Stimulated activated CD8-positive, alpha-beta memory T cell treated with anti-CD3 and anti-CD28 coated beads, Interleukin-12 subunit alpha, Interleukin-12 subunit beta, amount 100 ng/mL, for 24 hours (primary cell): ENCODE measurements around the gene ALLC.
"Not testable (repeated sequence)": the region's sequence is repeated elsewhere in the genome, so short reads cannot be mapped to it uniquely, and the experiment has no call there.

Experiments
- DNase-seq: peaks from one replicate; pipeline ENCODE4 v3.0.0-alpha.2; 2020; ENCODE audit errors: extremely low read depth

The ALLC gene

GRCh38 chr2:3655871-3656761 lies 1.9 kb upstream of the ALLC start:
- no peak for DNase-seq

DNA sequence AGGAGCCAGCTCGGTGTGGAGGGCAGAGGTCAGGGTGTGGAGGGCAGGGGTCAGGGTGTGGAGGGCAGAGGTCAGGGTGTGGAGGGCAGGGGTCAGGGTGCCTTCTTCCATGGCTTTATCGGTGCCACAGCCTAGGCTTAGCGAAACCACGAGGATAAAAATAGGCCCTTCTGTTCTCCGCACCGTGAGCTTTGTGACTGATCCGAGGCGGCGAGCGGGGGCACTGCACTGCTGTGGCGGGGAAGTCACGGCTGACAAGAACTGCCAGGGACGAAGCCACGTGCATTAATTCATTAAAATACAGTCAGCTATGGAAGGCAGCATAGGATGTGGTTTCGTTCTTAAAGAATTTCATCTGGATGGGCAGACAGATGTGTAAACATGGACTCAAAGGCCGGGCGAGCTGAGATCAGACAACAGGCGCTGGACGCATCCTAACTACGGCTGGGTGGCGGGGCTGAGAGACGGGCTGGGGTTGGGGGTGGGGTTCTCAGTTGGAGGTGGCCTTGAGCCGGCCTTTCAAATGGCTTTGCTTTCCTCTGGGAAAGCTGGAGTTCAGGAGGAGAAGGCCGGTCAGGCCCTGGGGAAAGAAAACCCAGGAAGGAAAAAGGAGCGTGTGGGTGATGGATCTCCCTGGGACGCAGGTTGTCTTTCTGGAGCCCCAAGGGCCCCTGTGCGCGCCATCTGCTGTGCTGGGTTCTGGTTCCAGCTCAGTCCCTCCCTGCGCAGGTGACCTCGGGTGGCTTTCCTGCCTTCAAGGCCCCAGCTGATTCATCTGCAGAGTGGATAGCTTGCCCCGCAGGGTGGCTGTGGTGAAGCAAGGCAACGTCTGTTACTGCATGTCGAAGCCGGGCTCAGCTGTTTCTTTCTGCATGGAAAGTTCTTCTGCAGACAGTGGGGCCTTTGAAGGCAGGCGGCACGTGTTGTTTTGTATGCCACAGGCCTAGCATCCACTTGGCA lies 958 bp upstream of the ALLC start:
- DNase-seq, result no peak

DNA sequence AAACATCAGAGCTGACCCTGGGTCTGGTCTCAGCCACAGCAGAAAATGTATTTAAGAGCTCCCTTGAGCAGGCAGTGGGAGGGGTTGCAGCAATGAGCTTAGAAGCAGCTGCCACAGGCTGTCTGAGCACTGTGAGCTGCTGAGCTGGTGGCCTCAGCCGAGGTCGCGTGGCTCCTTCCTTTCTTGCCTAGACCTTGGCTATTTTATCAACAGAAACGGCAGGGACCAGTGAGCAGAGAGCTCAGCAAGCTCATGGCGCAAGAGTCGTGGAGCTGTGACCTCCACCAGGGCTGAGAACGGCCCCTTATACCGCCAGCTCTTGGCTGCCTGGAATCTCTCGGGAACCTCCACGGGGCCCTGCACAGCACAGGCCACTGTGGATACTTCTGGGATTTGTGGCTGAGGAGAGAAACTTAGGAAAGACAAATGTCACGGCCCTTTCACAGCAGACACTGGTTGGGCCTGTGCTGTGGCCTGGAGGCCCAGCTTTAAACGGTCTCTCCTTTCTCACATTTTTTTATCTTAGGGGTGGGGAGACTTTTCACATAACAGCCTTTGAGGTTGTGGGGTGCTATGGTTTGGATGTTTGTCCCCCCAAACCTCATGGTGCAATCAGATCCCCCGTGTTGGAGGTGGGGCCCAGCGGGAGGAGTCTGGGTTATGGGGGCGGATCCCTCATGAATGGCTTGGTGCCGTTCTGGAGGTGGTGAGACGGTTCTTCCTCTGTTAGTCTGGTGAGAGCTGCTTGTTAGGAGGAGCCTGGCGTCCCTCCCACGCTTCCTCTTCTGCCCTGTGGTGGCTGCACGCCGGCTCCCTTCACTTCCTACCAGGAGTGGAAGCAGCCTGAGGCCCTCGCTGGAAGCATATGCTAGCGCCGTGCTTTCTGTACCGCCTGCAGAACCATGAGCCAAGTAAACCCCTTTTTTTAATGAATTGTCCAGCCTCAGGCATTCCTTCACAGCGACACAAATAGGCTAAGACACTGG lies 1.7 kb downstream of the ALLC start:
- no peak for DNase-seq

DNA sequence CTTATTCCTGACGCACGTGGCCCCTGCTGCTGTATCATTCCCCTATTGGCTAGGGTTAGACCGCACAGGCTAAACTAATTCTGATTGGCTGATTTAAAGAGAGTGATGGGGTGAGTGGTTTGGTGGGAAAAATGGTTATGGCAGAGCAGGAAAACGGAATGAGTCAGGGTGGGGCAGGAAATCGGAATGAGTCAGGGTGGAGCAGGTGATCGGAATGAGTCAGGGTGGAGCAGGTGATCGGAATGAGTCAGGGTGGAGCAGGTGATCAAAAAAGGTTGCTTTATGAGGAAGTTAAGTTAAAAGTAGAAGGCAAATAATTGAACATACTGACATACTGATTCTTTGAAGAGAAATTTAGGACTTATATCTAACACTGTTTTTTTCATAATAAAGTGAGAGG lies 2.6 kb downstream of the ALLC start:
- DNase-seq, result not testable (repeated sequence)

- DNase-seq, result no peak
Measured at GRCh38 chr2:3661149-3661660, 3.2 kb downstream of the ALLC start.

- no peak for DNase-seq
Measured at GRCh38 chr2:3662239-3662638, 4.2 kb downstream of the ALLC start.

- no peak for DNase-seq
Measured at GRCh38 chr2:3664118-3664517, 6.1 kb downstream of the ALLC start.

DNA sequence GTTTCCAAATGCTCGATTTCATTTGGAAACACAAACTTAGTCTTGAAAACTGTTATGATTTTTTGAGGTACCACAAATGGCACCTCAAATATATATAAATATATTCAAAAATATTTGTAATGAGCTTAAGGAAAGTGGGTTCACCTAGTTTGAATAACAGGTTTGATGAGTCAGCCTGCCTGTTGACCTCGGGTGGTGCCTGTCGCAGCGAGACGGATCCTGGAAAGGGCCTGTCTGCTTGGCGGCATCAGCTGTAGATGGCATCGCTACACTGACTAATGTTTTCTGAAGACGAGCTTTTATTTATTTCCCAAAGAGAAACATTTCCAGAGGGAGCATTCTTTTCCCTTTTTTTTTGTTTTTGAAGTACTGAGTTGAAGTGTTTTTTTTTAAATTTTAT lies 6.9 kb downstream of the ALLC start:
- DNase-seq, result no peak

DNA sequence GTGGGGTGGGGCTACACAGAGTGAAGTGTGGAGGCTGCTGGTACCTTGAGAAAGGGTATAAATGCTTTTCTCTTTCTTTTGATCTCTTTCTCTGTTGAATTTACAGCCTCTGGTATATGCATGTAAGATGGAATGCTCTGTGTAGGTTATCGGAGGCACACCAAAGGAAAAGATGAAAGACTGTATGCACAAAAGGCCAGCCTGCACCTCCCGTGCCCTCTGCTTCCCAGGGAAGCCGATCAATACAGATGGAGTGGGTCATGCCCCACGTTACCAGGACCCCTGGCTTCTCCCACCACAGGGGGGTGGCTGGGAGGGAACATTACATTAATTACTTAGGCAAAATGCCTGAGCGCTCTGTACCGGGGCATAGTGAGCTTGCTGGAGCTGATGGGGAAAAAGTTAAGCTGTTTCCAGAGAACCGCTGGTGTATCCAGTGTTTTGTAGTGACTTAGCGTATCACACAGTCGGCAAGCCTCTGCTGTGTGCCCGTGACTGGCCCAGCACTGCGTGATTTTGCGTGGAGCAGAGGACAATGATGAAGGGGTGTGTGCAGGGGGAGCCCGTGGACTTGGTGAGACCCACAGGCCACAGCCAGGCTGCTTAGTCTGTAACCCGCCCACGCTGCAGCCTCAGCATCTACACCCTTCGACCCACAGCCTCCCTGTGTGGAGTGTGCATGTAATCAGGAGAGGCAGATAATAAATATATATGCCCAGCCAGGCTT lies 8.0 kb downstream of the ALLC start:
- DNase-seq, result no peak

DNA sequence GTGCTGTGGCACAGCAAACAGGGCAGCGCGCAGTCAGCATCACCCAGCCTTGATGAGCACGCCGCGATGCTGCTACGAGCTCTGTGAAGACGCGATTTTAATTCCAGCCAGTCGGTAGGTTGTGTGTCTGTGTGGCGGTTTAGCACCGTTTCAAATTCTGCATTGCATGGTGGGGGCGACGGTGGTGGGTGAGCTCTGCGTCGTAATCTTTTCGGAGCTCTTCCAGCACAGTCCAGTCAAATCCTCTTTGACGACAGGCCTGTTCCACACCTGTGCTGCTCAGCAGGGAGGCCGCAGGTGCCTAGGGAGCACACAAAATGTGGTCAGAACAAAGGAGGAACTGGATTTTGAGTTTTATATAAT lies 8.6 kb downstream of the ALLC start:
- no peak for DNase-seq

- DNase-seq, result no peak
Measured at GRCh38 chr2:3667151-3667631, 9.2 kb downstream of the ALLC start.

DNA sequence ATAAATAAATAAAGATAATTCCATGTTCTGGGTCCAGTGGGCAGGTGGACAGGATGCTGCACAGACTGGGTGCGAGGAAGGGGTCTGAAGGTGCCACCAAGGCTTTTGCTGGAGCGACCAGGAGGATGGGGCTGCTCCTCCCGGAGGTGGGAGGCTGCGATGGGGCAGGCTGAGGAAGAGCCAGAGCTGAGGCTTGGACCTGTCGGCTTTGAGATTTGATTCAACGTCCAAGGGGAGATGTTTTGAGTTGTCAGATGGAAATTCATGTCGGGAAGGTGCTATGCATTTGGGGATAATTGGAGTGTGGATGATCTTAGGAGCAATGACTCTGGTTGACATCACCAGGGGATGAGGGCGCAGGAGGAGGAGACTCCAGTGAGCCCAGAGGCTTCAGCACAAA lies 11.7 kb downstream of the ALLC start:
- DNase-seq, result no peak

DNA sequence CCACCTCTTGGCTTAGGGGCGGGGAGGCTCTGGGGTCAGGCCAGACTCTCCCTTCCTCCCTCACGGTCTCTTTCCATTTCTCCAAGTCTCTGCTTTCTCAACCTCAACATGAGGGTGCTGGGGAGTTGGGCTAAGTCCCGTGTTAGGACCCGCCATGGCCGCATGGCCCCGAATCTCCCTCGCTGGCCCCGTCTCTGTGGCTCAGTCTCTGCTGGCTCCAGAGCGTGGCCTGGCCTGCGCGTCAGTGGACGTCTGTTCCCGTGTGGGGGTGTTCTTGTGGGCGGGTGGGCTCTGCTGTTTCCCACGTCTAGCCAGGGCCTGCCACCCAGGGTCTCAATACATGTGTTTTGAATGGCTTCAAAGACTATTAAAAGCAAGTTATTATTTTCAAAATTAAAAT lies 12.4 kb downstream of the ALLC start:
- no peak for DNase-seq

DNA sequence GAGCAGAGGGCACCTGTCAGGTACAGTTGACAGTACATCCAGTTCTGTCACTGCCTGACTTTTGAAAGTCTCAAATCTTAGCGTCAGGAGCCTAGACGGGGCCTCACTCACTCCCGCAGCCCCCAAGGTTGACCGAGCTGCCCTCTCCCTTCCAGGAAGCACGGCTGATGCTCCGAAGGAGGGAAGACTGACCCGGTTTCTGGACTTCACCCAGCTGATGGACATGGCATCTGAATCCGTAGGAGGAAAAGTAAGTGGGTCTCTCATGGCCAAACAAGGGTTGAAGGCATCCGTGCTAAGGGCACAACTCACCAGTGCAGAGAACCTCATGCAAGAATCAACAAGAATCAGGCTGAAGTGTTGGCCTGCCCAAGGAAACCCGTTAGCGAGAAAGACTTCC lies 12.9 kb downstream of the ALLC start:
- DNase-seq, result no peak

DNA sequence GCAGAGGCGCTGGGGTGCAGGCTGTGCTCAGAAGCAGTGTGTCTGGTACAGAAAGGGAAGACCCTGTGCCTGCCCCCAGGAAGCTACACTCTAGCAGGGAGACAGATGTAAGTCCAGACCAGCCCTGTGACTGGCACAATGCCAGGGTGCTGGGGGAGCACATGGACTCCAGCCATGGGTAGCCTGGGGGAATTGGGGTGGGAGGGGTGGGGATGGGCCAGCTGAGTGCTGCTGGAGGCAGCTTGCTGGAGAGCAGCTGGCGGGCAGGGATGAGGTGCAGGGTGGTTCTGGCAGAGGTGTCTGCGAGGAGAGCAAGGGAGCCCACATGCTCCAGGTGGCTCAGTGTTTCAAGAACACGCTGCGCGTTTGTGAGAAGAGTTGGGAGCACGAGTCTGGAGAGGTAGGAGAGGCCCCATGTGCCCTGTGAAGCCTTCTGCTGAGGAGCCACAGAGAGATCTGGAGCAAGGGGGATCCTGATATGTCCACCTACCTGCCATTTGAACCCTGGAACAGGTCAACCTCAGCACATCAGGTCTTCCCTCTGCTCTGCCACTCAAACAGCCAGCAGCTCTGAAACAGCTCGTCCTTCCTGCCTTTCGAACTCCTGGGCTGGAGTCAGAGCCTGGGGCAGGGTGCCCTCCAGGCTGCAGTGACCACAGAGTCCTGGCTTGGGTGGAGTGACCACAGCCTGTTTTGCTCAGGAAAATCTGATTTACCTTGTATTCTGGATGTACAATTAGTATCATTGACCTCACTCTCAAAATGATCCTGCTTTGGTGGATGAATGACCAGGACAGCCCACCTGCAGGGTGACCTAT lies 15.1 kb downstream of the ALLC start:
- DNase-seq, result no peak

DNA sequence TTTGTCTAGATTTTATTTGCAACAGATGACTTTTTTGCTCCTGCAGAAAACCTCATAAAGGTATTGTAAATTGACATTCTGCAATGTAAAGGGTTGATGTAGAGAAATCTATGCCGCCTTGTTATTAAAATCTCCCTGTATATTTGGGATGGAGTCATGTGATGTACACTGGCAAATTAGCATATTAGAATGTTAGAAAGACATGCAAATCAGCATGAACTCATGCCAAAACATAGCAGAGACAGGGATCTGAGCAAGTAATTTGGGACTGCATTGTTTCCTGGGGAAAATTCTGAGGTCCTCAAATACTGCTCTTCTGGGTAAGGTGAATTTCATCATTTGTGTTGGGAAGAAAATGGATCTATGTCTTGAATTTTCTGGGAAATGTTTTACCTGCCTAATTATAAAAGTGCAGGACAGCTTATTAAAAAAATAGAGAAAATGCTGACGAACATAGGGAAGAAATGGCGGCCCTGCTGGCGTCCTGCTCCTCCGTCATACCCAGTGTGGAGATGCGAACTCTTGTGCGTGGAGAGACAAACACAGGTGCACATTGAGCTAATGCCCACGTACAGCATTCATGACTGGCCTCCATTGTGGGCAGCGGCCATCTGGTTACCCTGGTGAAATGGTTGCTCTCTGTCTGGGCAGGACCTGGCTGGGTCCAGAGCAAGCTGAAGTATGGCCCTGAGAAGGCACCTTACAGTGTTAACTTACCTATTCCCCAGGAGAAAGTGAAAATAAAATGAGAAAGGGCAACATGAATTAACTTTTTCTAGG lies 16.3 kb downstream of the ALLC start:
- DNase-seq, result no peak

- DNase-seq, result no peak
Measured at GRCh38 chr2:3675687-3676086, 17.7 kb downstream of the ALLC start.

- no peak for DNase-seq
Measured at GRCh38 chr2:3677436-3677835, 19.4 kb downstream of the ALLC start.

DNA sequence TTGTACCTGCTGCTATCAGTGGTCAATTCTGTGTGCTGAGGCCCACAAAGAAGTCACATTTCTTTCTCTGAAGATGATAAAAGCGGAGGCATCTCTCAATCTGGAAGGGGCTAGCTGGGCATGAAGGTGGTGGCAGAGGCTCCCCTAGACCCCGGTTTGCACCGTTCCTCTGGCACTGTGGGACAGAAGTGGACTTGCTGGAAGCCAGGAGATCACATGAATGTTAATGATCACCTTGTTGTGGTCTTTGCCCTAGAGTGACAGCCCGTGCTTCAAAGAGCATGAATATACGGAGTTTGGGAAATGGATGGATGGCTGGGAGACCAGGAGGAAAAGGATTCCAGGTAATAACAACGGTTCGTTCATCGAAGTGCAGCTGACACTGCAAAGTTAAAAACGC lies 20.2 kb downstream of the ALLC start:
- no peak for DNase-seq
